GM19452 (cell line): ENCODE measurements around the gene MBOAT1.
"Not testable (repeated sequence)": the region's sequence is repeated elsewhere in the genome, so short reads cannot be mapped to it uniquely, and the experiment has no call there.

Experiments used
- ATAC-seq: cut with Tn5 transposase; IDR thresholded peaks from one replicate; pipeline ENCODE4 v1.9.1; 2021; ENCODE audit not compliant: unreplicated experiment

Gene MBOAT1

DNA sequence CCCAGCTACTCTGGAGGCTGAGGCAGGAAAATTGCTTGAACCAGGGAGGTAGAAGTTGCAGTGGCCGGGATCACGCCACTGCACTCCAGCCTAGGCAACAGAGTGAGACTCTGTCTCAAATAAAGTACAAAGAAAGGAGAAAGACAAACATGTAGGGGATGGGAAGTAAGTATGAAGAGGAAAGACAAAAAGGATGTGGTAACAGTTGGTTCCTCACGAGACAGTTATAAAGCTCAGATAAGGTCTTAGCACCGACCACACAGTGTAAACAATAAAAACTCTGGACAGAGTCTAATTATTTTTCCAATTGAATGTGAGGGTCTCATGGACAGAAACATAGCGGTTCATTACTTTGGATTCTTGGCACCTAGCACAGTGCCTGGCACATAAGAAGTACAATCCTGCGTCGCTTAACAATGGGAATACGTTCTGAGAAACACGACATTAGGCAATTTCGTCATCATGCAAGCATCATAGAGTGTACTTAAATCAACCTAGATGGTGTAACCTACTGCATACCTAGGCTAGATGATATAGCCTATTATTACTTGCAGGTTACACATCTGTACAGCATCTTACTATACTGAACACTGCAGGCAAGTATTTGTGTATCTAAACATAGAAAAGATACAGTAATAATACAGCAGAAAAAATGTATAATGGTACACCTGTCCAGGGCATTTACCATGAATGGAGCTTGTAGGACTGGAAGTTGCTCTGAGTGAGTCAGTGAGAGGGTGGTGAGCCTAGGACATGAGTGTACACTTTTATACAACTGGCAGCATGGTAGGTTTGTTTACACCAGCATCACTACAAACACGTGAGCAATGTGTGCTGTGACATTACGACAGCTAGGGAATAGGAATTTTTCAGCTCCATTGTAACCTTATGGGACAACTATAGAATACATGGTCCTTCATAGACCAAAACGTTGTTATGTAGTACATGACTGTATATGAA is 38.2 kb downstream of the MBOAT1 start:
- peak; percentile 81 for ATAC-seq

GRCh38 chr6:20172842-20173456 is 39.3 kb downstream of the MBOAT1 start:
- no peak for ATAC-seq

DNA sequence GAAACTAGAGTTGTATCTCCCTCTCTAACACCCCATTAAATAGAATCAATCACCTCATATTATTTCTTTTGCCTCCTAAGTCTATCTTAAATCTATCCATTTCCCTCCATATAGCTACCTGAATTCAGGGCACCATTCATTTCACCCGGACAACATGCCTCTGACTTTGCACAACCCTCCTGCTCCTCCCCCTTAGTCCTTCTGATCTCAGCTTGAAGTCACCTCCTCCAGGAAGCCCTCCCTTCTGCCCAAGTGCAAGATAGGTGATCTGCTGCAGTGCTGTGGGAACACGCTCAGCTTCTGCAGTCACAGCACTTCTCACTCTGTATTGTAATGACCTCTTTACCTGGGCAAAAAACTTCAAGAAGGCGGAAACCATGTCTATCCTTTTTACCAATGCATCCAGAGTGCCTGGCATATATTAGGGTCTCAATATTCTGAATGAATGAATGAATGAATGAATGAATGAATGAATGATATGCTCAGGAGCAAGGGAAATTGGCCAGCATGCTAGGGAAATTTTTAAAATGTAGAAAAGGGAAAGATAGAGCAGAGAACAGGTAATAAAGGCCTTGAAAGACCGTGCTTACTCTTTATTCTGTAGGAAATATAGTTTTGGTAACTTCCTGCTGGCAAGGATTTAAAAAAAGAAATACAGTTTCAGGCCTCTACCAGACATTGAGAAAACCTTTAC is 41.7 kb downstream of the MBOAT1 start:
- ATAC-seq, result no peak

DNA sequence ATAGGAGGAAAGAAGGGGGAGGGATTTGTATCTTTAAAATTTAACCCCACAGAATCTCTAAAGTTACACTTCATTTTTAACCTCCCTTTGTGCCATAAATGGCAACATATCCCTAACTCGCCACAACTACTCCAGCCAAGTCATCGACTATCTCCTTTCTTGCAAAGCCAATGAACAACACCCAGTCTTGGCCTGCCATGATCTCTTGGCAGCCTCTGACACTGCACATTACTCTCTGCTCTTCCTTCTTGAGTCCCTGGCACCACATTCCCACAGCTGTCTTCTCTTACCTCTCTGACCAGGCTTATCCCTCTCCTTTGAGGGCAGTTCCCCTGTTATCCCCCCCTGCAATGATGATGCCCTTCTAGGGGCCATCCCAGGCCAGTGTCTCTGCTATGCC is 42.5 kb downstream of the MBOAT1 start:
- no peak for ATAC-seq

- no peak for ATAC-seq
Observed at GRCh38 chr6:20169119-20169557, 43.1 kb downstream of the MBOAT1 start.

DNA sequence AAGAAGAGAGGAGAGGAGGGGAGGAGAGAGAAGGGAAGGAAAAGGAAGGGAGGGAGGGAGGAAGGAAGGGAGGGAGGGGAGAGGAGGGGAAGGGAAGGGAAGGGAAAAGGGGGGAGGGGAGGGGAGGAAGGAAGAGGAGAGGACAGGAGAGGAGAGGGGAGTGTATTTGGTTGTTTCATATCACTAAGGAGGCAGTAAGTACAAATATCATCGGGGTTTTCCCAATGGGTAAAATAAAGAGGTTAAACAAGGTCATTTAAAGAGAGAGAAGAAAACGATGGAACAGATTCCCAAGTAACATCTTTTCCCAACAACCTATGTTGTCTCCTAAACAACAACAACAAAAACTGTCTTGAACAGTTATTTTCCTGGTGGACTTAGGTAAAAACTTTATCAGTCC is 43.6 kb downstream of the MBOAT1 start:
- no peak for ATAC-seq

- no peak for ATAC-seq
Observed at GRCh38 chr6:20167601-20168000, 44.7 kb downstream of the MBOAT1 start.

DNA sequence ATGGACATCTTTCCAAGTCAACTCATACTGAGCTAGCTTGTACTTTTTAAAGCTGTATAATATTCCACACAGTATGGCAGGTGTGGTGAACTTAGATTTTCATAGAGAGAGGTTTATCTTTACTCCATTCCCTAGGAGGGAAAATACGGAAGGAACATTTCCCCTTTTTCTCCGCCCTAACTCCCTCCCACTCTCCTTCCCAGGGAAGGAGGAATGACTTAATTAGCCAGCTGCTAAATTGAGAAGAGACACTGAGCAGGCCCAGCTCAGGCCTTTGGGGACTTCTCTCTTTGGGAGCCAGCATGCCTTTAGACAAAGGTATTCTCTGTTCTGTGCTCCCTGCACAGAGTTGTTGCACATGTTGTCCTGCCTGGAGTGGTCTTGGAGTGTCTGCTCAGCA is 46.1 kb downstream of the MBOAT1 start:
- no peak for ATAC-seq

DNA sequence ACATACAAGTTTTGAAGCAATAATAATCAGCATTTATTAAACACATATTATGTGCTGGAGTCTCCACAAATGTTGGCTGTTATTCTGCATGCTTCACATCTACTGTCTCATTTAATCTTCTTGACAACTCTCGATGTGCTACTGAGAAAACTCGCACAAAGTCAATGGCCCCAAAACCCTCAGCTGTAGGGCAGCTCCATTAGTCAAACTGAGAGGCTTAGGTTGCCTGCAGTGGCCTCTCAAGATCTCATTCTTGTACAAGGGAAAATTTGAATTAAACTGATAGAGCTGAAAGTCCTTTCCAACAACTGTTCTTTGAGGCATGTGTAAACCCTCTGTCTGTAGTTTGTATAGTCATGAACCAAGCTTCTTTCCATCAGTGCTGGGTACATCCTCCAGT is 49.8 kb downstream of the MBOAT1 start:
- ATAC-seq, result no peak

- no peak for ATAC-seq
Observed at GRCh38 chr6:20160541-20161283, 51.6 kb downstream of the MBOAT1 start.

- ATAC-seq, result no peak
Observed at GRCh38 chr6:20159781-20160540, 52.3 kb downstream of the MBOAT1 start.

DNA sequence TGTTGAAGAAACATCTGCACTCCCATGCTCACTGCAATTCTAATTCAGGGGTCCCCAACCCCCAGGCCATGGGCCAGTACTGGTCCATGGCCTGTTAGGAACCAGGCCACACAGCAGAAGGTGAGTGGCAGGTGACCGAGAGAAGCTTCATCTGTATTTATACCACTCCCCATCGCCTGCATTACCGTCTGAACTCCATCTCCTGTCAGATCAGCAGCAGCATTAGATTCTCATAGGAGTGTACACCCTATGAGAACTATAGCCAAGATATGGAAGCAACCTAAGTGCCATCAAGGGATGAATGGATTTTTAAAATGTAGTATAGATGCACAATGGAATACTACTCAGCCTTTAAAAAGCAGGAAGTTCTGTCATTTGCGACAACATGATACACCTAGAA is 53.2 kb downstream of the MBOAT1 start:
- no peak for ATAC-seq

GRCh38 chr6:20158676-20159075 is 53.6 kb downstream of the MBOAT1 start:
- ATAC-seq, result no peak

DNA sequence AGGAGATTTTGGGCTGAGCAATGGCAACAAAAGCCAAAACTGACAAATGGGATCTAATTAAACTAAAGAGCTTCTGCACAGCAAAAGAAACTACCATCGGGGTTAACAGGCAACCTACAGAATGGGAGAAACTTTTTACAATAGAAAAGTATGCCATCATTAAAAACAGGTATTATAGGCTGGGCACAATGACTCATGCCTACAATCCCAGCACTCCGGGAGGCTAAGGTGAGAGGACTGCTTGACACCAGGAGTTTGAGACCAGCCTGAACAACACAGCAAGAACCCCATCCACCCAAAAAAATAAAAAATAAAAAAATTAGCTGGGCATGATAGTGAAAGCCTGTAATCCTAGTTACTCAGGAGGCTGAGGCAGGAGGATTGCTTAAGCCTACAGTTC is 55.4 kb downstream of the MBOAT1 start:
- ATAC-seq, result no peak

DNA sequence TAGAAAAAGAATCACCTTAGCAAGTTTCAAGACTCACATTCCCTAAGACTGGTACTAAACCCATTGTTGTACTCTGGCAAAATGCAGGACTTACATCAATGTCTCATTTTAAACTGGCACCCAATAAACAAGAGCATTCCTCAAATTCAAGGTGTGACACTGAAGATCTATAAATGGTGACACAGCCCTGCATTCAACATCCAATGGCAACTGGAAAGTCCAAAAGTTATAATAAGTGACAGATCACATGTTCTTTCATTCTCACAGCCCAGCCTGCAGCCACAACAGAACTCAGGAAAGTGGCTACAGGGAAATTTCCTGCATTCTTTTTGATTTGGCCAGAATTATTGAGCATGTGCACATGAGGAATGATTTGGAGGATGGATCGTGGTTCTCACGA is 57.5 kb downstream of the MBOAT1 start:
- ATAC-seq, result no peak

DNA sequence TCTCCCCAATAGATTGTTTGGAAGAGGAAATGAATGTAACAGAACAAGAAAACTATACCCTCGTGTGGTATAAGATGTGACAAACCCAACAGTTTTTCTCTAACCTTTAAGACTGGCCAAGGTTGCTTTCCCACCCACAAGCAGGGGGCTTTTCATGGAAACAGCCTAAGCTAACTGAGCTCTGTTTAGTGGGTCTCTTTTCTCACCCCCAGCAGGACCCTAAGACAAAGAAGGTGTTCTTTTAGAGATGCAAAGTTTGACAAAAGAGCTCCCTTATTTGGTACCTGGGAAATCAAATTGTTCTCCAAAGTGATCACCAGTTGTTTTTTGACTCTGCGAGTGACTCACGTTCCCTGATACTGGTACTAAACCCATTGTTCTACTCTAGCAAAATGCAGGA is 59.1 kb downstream of the MBOAT1 start:
- no peak for ATAC-seq

DNA sequence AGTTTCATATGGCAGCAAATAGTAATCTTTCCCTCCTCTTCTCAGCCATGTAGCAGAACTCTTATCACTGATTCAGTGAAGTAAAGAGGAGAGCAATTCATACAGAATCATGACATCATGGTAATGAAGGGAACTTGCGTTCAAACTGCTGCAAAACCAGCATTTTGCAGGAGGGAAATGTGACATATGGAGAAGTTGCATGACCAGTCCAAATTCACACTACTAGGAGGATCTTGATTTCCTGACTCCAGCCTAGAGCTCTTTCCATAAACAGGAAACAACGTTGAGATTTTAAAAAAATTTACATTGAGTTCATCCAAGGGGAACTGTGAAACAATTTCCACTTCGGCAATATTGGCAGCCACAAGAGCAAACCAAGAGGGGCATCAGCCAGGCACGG is 63.8 kb downstream of the MBOAT1 start:
- ATAC-seq, result no peak

GRCh38 chr6:20147469-20147868 is 64.8 kb downstream of the MBOAT1 start:
- ATAC-seq, result no peak

- ATAC-seq, result not testable (repeated sequence)
Observed at GRCh38 chr6:20146831-20147230, 65.4 kb downstream of the MBOAT1 start.

- ATAC-seq, result no peak
Observed at GRCh38 chr6:20146291-20146690, 66.0 kb downstream of the MBOAT1 start.
